CD4-positive, alpha-beta T cell treated with Interleukin-4 for 1 hour (primary cell): ENCODE data around the gene CHCHD3.

ENCODE experiments used
- DNase-seq, 2 donors: peaks; one replicate each; pipeline ENCODE4 v3.0.0-alpha.2; 2020 to 2022

Gene CHCHD3

GRCh38 chr7:132799081-132799413, 282.8 kb downstream of the CHCHD3 start:
- DNase-seq, result no peak

GRCh38 chr7:132797152-132797551, 284.7 kb downstream of the CHCHD3 start:
- no peak for DNase-seq

- no peak for DNase-seq
Observed at GRCh38 chr7:132793474-132793873, 288.4 kb downstream of the CHCHD3 start.

GRCh38 chr7:132791036-132791435, 290.9 kb downstream of the CHCHD3 start:
- no peak for DNase-seq

- no peak for DNase-seq
Observed at GRCh38 chr7:132790104-132790503, 291.8 kb downstream of the CHCHD3 start.

- DNase-seq, result no peak
Observed at GRCh38 chr7:132789281-132789680, 292.6 kb downstream of the CHCHD3 start.

- DNase-seq, result no peak
Observed at GRCh38 chr7:132785870-132786269, 296.0 kb downstream of the CHCHD3 start.

GRCh38 chr7:132784406-132784805, 297.5 kb downstream of the CHCHD3 start:
- no peak for DNase-seq

- no peak for DNase-seq
Observed at GRCh38 chr7:132783824-132784223, 298.1 kb downstream of the CHCHD3 start.

GRCh38 chr7:132782777-132783640, 298.9 kb downstream of the CHCHD3 start:
- DNase-seq, result no peak

GRCh38 chr7:132780822-132781221, 301.1 kb downstream of the CHCHD3 start:
- DNase-seq, result no peak

GRCh38 chr7:132779164-132779563, 302.7 kb downstream of the CHCHD3 start:
- no peak for DNase-seq

- no peak for DNase-seq
Observed at GRCh38 chr7:132778761-132779160, 303.1 kb downstream of the CHCHD3 start.

- DNase-seq, result no peak
Observed at GRCh38 chr7:132777956-132778355, 303.9 kb downstream of the CHCHD3 start.

- no peak for DNase-seq
Observed at GRCh38 chr7:132777414-132777813, 304.5 kb downstream of the CHCHD3 start.

GRCh38 chr7:132776048-132776620, 305.8 kb downstream of the CHCHD3 start:
- DNase-seq, result no peak

GRCh38 chr7:132773527-132773956, 308.3 kb downstream of the CHCHD3 start:
- DNase-seq, result no peak

- peak; percentile 24 to 25 for DNase-seq
Observed at GRCh38 chr7:132771301-132771730, 310.6 kb downstream of the CHCHD3 start.

GRCh38 chr7:132770055-132770454, 311.8 kb downstream of the CHCHD3 start:
- DNase-seq, result no peak

GRCh38 chr7:132769280-132769679, 312.6 kb downstream of the CHCHD3 start:
- DNase-seq, result no peak

- no peak for DNase-seq
Observed at GRCh38 chr7:132768099-132768498, 313.8 kb downstream of the CHCHD3 start.

GRCh38 chr7:132767378-132767777, 314.5 kb downstream of the CHCHD3 start:
- DNase-seq, result no peak

- DNase-seq, result no peak
Observed at GRCh38 chr7:132766660-132767059, 315.2 kb downstream of the CHCHD3 start.

GRCh38 chr7:132765861-132766260, 316.0 kb downstream of the CHCHD3 start:
- no peak for DNase-seq

GRCh38 chr7:132764762-132765161, 317.1 kb downstream of the CHCHD3 start:
- no peak for DNase-seq
